Iris pigment epithelial cell (primary cell): Measurements from ENCODE around the gene PHLPP1.

Experiments used
- DNase-seq: peaks from one replicate; pipeline ENCODE4 v3.0.0-alpha.2; 2011; ENCODE audit warnings: low read depth

PHLPP1 gene

GRCh38 chr18:62744076-62744968 lies 29.0 kb downstream of the PHLPP1 start:
- peak; percentile 58 for DNase-seq

GRCh38 chr18:62745089-62745751 lies 29.9 kb downstream of the PHLPP1 start:
- DNase-seq, result no peak

- no peak for DNase-seq
Observed at GRCh38 chr18:62749389-62749788, 34.0 kb downstream of the PHLPP1 start.

GRCh38 chr18:62751341-62751821 lies 36.0 kb downstream of the PHLPP1 start:
- DNase-seq, result peak; percentile 38

GRCh38 chr18:62751977-62752376 lies 36.6 kb downstream of the PHLPP1 start:
- no peak for DNase-seq

GRCh38 chr18:62754026-62754425 lies 38.7 kb downstream of the PHLPP1 start:
- DNase-seq, result no peak

- DNase-seq, result no peak
Observed at GRCh38 chr18:62755454-62755853, 40.1 kb downstream of the PHLPP1 start.

- no peak for DNase-seq
Observed at GRCh38 chr18:62755946-62756345, 40.6 kb downstream of the PHLPP1 start.

- DNase-seq, result no peak
Observed at GRCh38 chr18:62757399-62758010, 42.2 kb downstream of the PHLPP1 start.

GRCh38 chr18:62758591-62758990 lies 43.2 kb downstream of the PHLPP1 start:
- no peak for DNase-seq

GRCh38 chr18:62759704-62760402 lies 44.5 kb downstream of the PHLPP1 start:
- DNase-seq, result peak; percentile 61

- no peak for DNase-seq
Observed at GRCh38 chr18:62760403-62760734, 45.0 kb downstream of the PHLPP1 start.

GRCh38 chr18:62763101-62763521 lies 47.8 kb downstream of the PHLPP1 start:
- peak; percentile 39 for DNase-seq

- DNase-seq, result no peak
Observed at GRCh38 chr18:62766266-62766665, 50.9 kb downstream of the PHLPP1 start.

GRCh38 chr18:62767321-62767720 lies 52.0 kb downstream of the PHLPP1 start:
- peak; percentile 66 for DNase-seq

- peak; percentile 44 for DNase-seq
Observed at GRCh38 chr18:62767836-62768557, 52.7 kb downstream of the PHLPP1 start.

- DNase-seq, result no peak
Observed at GRCh38 chr18:62768558-62768943, 53.2 kb downstream of the PHLPP1 start.

- peak; percentile 54 for DNase-seq
Observed at GRCh38 chr18:62769216-62769615, 53.9 kb downstream of the PHLPP1 start.

GRCh38 chr18:62771494-62772270 lies 56.3 kb downstream of the PHLPP1 start:
- no peak for DNase-seq

- DNase-seq, result no peak
Observed at GRCh38 chr18:62772860-62773584, 57.7 kb downstream of the PHLPP1 start.
